Measurements from ENCODE around the gene STAP1. TPM values are rescaled to one million over a fixed set of nuclear protein-coding genes. Genes with fewer than 3 reads are reported as not detected.
"Not testable (repeated sequence)": the region's sequence is repeated elsewhere in the genome, so short reads cannot be mapped to it uniquely, and the experiment has no call there.

The STAP1 gene, protein sequence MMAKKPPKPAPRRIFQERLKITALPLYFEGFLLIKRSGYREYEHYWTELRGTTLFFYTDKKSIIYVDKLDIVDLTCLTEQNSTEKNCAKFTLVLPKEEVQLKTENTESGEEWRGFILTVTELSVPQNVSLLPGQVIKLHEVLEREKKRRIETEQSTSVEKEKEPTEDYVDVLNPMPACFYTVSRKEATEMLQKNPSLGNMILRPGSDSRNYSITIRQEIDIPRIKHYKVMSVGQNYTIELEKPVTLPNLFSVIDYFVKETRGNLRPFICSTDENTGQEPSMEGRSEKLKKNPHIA
- not detected in 2 replicates for total RNA-seq (2012; rRNA removed)

DNA sequence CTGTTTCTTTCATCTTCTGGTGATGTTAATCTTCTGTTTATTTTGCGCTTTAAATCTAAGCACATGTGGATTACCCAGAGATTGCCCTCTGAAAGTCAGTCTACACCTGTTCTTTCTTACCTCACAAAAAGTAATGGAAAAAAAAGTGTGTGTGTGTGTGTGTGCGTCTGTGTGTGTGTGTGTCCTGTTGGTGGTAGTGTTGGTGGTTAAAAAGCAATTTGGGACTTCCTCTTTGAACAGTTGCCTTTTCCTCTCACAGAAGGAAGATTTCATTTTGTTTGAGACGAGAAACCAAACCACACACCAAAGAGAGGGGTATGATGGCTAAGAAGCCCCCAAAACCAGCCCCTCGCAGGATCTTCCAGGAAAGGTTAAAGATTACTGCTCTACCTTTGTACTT lies at the start of gene STAP1:
Gene STAP1 (plus strand): TSS at position 235 of the 400 bp plus-strand sequence. CDS start 83 bp downstream, at position 318.
- no peaks in the 10 kb centered on the region for H3K36me3 ChIP-seq (ENCODE audit: insufficient read depth, low read length)
- no peaks in the 10 kb centered on the region for H3K4me1 ChIP-seq (ENCODE audit: control insufficient read depth, insufficient read depth, low read length)
- no peak within 1 kb of the TSS for H3K4me3 ChIP-seq (ENCODE audit: low read length)

DNA sequence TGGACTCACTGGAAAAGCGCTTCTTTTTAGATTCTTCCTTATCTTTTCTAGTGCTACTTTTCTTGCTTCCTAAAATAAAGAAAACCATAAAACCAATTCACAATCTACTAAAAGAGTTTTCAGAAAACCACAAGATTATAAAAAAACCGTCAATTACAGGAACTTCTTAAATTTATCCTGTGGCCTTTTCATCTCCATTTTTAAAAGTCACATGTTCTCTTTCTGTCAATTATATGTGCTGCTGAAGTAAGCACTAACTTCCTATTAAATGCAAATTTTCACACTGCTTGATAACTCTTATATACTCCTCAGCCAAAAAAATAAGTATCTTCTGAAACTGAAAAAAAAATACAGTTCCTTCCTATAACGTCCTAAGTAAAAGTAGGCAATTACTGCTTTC lies 46.0 kb upstream of the STAP1 start:
- H3K4me3 ChIP-seq (ENCODE audit: low read length) = no peak overlapping the region
- H3K9ac ChIP-seq (ENCODE audit: low read depth, low read length) = no peak overlapping the region
- H3K4me1 ChIP-seq (ENCODE audit: control insufficient read depth, insufficient read depth, low read length) = no peaks in the 10 kb centered on the region
- H3K9me3 ChIP-seq (replicated peaks; ENCODE audit: low read length) = no peaks in the 10 kb centered on the region
- peaks cover 45% of the 10 kb centered on the region for H3K36me3 ChIP-seq (ENCODE audit: insufficient read depth, low read length)
- H3K4me2 ChIP-seq (ENCODE audit: low read length) = no peak overlapping the region
- H3K27me3 ChIP-seq (ENCODE audit: control insufficient read depth, insufficient read depth, low read length) = no peaks in the 10 kb centered on the region

More for the DNA sequence above, at the start of gene STAP1:
- Histone ChIP-seq H3K27me3 (ENCODE audit: control insufficient read depth, insufficient read depth, low read length) (no peaks in the 10 kb centered on the region), H3K4me2 (ENCODE audit: low read length) (no peak within 1 kb of the TSS), H3K9ac (ENCODE audit: low read depth, low read length) (no peak within 1 kb of the TSS), H3K9me3 (replicated peaks; ENCODE audit: low read length) (no peaks in the 10 kb centered on the region)

DNA sequence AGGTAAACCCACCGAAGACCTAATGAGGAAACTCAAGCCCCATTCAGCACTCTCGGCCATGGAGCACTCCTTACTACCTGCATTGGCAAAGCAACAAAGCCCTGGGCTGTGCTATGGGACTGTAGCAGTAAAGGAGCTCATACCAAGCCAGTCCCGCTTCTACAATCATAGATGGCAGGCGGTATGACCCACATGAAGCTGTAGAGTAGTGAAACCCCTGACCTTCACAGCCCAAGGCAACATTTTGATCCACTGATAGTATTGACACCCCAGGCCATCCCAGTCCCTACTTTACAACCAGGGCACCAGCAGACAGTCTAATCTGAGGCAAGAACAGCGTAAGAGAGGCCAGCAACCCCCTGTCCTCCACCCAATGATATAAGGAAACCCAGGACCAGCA lies 38.4 kb upstream of the STAP1 start:
- Histone ChIP-seq H3K9ac (ENCODE audit: low read depth, low read length) (no peak overlapping the region), H3K9me3 (replicated peaks; ENCODE audit: low read length) (no peaks in the 10 kb centered on the region), H3K36me3 (ENCODE audit: insufficient read depth, low read length) (peaks cover 9% of the 10 kb centered on the region), H3K4me1 (ENCODE audit: control insufficient read depth, insufficient read depth, low read length) (no peaks in the 10 kb centered on the region), H3K4me3 (ENCODE audit: low read length) (no peak overlapping the region), H3K27me3 (ENCODE audit: control insufficient read depth, insufficient read depth, low read length) (no peaks in the 10 kb centered on the region), H3K4me2 (ENCODE audit: low read length) (no peak overlapping the region)

DNA sequence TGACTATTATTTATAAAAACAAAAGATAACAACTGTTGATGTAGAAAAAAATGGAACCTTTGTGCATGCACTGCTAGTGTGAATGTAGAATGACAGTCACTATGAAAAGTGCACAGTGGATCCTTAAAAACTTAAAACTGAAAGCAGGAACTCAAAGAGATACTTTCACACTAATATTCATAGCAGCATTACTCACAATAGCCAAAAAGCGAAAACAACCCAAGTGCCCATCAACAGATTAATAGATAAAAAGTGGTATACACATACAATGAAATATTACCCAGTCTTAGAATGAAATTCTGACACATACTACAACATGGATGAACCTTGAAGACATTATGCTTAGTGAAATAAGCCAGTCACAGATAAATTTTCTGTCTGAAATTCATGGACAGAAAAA lies 37.0 kb upstream of the STAP1 start:
- H3K4me1 ChIP-seq (ENCODE audit: control insufficient read depth, insufficient read depth, low read length) = no peaks in the 10 kb centered on the region
- no peaks in the 10 kb centered on the region for H3K27me3 ChIP-seq (ENCODE audit: control insufficient read depth, insufficient read depth, low read length)
- no peak overlapping the region for H3K9ac ChIP-seq (ENCODE audit: low read depth, low read length)
- no peak overlapping the region for H3K4me2 ChIP-seq (ENCODE audit: low read length)
- H3K9me3 ChIP-seq (replicated peaks; ENCODE audit: low read length) = no peaks in the 10 kb centered on the region
- no peak overlapping the region for H3K4me3 ChIP-seq (ENCODE audit: low read length)
- peaks cover 9% of the 10 kb centered on the region for H3K36me3 ChIP-seq (ENCODE audit: insufficient read depth, low read length)

DNA sequence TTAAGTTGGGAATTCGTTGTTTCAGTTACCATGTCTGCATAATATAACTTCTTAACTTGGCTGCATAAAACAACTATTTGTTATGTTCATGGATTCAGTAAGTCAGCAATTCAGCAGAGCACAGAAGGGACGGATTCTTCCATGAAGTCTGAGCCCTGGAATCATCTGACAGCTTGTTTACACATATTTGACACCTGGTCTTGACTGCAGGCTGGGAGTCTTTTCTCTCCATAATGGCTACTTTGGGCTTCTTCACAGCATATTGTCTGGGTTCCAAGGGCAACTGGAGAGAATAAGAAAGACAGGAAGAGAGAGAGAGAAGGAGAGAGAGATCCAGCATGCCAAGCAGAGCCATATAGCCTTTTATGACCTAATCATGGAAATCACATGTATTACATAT lies 36.3 kb upstream of the STAP1 start:
- H3K36me3 ChIP-seq (ENCODE audit: insufficient read depth, low read length) = peaks cover 13% of the 10 kb centered on the region
- no peak overlapping the region for H3K9ac ChIP-seq (ENCODE audit: low read depth, low read length)
- no peaks in the 10 kb centered on the region for H3K4me1 ChIP-seq (ENCODE audit: control insufficient read depth, insufficient read depth, low read length)
- no peak overlapping the region for H3K4me2 ChIP-seq (ENCODE audit: low read length)
- no peaks in the 10 kb centered on the region for H3K27me3 ChIP-seq (ENCODE audit: control insufficient read depth, insufficient read depth, low read length)
- H3K4me3 ChIP-seq (ENCODE audit: low read length) = no peak overlapping the region
- H3K9me3 ChIP-seq (replicated peaks; ENCODE audit: low read length) = no peaks in the 10 kb centered on the region

DNA sequence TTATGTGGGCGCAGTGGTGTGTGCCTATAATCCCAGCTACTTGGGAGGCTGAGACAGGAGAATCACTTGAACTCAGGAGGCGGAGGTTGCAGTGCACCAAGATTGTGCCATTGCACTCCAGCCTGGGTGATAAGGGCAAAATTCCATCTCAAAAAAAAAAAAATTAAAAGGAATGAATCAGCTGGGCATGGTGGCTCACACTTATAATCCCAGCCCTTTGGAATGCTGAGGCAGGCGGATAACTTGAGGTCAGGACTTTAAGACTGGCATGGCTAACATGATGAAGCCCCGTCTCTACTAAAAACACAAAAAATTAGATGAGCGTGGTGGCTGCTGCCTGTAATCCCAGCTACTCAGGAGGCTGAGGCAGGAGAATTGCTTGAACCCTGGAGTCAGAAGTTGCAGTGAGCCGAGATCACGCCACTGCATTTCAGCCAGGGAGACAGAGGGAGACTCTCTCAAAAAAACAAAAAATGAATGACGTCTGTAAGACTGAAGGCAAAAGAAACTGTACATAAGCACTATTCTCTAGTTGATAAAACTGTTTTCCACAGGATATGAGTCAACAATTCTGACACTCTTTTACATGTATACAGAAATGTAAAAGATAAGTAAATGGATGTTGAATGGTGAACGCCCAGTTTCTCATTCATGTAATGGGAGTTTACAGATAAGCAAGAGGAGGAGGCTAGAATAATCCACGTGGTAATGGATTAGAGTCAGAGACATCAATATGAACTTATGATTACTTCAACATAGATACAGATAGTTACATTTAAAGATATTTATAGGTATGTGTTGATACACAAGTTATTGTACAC lies 35.5 kb upstream of the STAP1 start:
- Histone ChIP-seq H3K9ac (ENCODE audit: low read depth, low read length) (no peak overlapping the region), H3K4me3 (ENCODE audit: low read length) (no peak overlapping the region), H3K27me3 (ENCODE audit: control insufficient read depth, insufficient read depth, low read length) (no peaks in the 10 kb centered on the region), H3K4me2 (ENCODE audit: low read length) (no peak overlapping the region), H3K9me3 (replicated peaks; ENCODE audit: low read length) (no peaks in the 10 kb centered on the region), H3K4me1 (ENCODE audit: control insufficient read depth, insufficient read depth, low read length) (no peaks in the 10 kb centered on the region), H3K36me3 (ENCODE audit: insufficient read depth, low read length) (peaks cover 11% of the 10 kb centered on the region)

DNA sequence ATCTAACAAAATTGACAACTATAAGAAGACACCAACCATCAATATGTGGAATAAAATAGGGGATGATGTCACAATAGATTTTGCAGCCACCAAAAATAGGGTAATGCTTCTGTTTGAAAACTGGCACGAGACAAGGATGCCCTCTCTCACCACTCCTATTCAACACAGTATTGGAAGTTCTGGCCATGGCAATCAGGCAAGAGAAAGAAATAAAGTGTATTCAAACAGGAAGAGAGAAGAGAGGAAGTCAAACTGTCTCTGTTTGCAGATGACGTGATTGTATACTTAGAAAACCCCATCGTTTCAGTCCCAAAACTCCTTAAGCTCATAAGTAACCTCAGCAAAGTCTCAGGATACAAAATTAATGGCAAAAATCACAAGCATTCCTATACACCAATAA lies 34.4 kb upstream of the STAP1 start:
- H3K9ac ChIP-seq (ENCODE audit: low read depth, low read length); H3K27me3 ChIP-seq (ENCODE audit: control insufficient read depth, insufficient read depth, low read length); H3K4me2 ChIP-seq (ENCODE audit: low read length); H3K4me3 ChIP-seq (ENCODE audit: low read length); H3K4me1 ChIP-seq (ENCODE audit: control insufficient read depth, insufficient read depth, low read length); H3K9me3 ChIP-seq (replicated peaks; ENCODE audit: low read length): not testable (repeated sequence)
- H3K36me3 ChIP-seq (ENCODE audit: insufficient read depth, low read length) = peaks cover 12% of the 10 kb centered on the region

DNA sequence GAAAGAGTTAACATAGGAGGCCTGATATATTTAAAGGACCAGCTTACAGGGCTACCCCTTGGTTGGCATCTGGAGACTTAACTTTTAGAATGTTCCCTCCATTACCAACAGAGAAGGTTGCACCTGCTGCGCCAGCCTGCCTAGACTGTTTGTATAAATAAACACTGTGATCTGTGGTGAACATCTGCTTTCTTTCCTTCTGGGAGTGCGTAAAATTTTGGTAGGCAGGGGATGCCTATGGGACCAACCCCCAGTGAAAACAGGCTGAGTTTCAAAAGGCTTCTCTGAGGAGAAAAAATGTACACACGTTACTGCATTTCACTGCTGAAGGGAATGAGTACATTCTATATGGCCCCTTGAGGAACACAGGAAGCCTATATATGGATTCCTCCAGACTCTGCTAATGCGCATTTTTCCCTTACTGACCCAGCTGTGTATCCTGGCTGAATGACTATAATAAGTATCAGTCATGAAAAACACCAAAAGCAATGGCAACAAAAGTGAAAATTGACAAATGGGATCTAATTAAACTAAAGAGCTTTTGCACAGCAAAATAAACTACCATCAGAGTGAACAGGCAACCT lies 27.1 kb upstream of the STAP1 start:
- Histone ChIP-seq H3K4me3 (ENCODE audit: low read length) (no peak overlapping the region), H3K9me3 (replicated peaks; ENCODE audit: low read length) (no peaks in the 10 kb centered on the region), H3K4me2 (ENCODE audit: low read length) (no peak overlapping the region), H3K4me1 (ENCODE audit: control insufficient read depth, insufficient read depth, low read length) (no peaks in the 10 kb centered on the region), H3K27me3 (ENCODE audit: control insufficient read depth, insufficient read depth, low read length) (no peaks in the 10 kb centered on the region), H3K36me3 (ENCODE audit: insufficient read depth, low read length) (peaks cover 51% of the 10 kb centered on the region), H3K9ac (ENCODE audit: low read depth, low read length) (no peak overlapping the region)

DNA sequence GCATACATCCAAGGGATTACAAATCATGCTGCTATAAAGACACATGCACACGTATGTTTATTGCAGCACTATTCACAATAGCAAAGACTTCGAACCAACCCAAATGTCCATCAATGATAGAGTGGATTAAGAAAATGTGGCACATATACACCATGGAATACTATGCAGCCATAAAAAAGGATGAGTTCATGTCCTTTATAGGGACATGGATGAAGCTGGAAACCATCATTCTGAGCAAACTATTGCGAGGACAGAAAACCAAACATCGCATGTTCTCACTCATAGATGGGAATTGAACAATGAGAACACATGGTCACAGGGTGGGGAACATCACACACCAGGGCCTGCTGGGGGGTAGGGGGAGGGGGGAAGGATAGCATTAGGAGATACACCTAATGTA lies 26.1 kb upstream of the STAP1 start:
- H3K4me1 ChIP-seq (ENCODE audit: control insufficient read depth, insufficient read depth, low read length); H3K27me3 ChIP-seq (ENCODE audit: control insufficient read depth, insufficient read depth, low read length): not testable (repeated sequence)
- H3K36me3 ChIP-seq (ENCODE audit: insufficient read depth, low read length) = peaks cover 47% of the 10 kb centered on the region

DNA sequence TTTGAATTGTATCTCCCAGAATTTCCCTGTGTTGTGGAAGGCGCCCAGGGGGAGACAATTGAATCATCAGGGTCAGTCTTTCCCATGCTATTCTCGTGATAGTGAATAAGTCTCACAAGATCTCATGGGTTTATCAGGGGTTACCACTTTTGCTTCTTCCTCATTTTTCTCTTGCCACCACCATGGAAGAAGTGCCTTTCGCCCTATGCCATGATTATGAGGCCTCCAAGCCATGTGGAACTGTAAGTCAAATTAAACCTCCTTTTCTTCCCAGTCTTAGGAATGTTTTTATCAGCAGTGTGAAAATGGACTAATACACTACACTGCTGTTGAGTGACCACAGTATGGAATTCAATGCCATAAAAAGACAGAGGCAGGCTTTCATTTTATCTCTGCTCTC lies 25.4 kb upstream of the STAP1 start:
- H3K27me3 ChIP-seq (ENCODE audit: control insufficient read depth, insufficient read depth, low read length) = no peaks in the 10 kb centered on the region
- no peak overlapping the region for H3K9ac ChIP-seq (ENCODE audit: low read depth, low read length)
- H3K4me3 ChIP-seq (ENCODE audit: low read length) = no peak overlapping the region
- H3K9me3 ChIP-seq (replicated peaks; ENCODE audit: low read length) = no peaks in the 10 kb centered on the region
- H3K4me2 ChIP-seq (ENCODE audit: low read length) = no peak overlapping the region
- peaks cover 53% of the 10 kb centered on the region for H3K36me3 ChIP-seq (ENCODE audit: insufficient read depth, low read length)
- no peaks in the 10 kb centered on the region for H3K4me1 ChIP-seq (ENCODE audit: control insufficient read depth, insufficient read depth, low read length)

More for the DNA sequence above, 26.1 kb upstream of the STAP1 start:
- H3K4me2 ChIP-seq (ENCODE audit: low read length); H3K4me3 ChIP-seq (ENCODE audit: low read length); H3K9me3 ChIP-seq (replicated peaks; ENCODE audit: low read length); H3K9ac ChIP-seq (ENCODE audit: low read depth, low read length): not testable (repeated sequence)

DNA sequence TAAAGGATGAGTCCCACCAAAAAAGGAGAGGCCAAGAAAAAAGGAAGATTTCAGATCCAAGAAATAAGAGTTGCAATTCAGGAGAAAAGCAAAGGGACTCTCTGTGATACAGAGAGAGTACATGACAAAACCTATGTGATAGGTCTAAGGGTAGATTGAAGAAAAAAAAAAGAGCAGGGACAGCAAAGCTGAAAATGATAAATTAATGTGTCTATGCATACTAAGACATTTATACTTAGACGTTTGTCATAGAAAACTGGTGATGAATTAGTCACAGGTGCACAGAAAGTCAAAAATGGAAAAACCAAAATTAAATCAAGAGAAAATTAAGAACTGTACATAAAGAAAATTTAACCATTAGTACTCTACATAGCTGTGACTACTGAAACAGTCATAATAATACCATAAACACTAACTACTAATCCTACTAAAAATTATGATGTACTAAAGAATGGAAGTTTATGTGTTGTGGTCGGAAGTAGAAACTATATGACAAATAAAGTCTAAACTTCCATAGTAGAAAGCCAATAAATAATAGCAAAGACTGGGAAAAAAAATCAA lies 23.2 kb upstream of the STAP1 start:
- no peaks in the 10 kb centered on the region for H3K4me1 ChIP-seq (ENCODE audit: control insufficient read depth, insufficient read depth, low read length)
- no peak overlapping the region for H3K9ac ChIP-seq (ENCODE audit: low read depth, low read length)
- no peak overlapping the region for H3K4me3 ChIP-seq (ENCODE audit: low read length)
- H3K4me2 ChIP-seq (ENCODE audit: low read length) = no peak overlapping the region
- H3K36me3 ChIP-seq (ENCODE audit: insufficient read depth, low read length) = peaks cover 59% of the 10 kb centered on the region
- no peaks in the 10 kb centered on the region for H3K27me3 ChIP-seq (ENCODE audit: control insufficient read depth, insufficient read depth, low read length)
- no peaks in the 10 kb centered on the region for H3K9me3 ChIP-seq (replicated peaks; ENCODE audit: low read length)

All from skeletal muscle satellite cell (primary cell).